ENCODE results near the gene HDAC11. TPM values are rescaled to one million over a fixed set of nuclear protein-coding genes. Genes with fewer than 3 reads are reported as not detected.
A peak's percentile ranks its signal among the peaks of the same experiment; 100 is the strongest.

Gene HDAC11
- total and polyA plus RNA-seq, 9 of the 15 experiments (the other 6 are each of a cell fraction or from before 2014, with no cell fraction given): 0.60 to 6.0 (median 4.5) TPM

GRCh38 chr3:13462125-13462629 lies 17.9 kb upstream of the HDAC11 start (continued):
- TF ChIP-seq CEBPG (CRISPR knock-in tag; IDR thresholded peaks at IDR 0.05) (peak; percentile 23; the same call in 1 of the 2 replicates), CEBPG (tag; conservative IDR thresholded peaks at IDR 0.05 in 1 of 2, IDR thresholded peaks at IDR 0.05 in 1 of 2) (no peak), SAFB2 (IDR thresholded peaks at IDR 0.05; ENCODE audit: borderline replicate concordance, low read depth, low read length, severe bottlenecking) (no peak), PTRF (tag; IDR thresholded peaks at IDR 0.05) (no peak), MIER1 (IDR thresholded peaks at IDR 0.05; ENCODE audit: low read depth) (no peak)

DNA sequence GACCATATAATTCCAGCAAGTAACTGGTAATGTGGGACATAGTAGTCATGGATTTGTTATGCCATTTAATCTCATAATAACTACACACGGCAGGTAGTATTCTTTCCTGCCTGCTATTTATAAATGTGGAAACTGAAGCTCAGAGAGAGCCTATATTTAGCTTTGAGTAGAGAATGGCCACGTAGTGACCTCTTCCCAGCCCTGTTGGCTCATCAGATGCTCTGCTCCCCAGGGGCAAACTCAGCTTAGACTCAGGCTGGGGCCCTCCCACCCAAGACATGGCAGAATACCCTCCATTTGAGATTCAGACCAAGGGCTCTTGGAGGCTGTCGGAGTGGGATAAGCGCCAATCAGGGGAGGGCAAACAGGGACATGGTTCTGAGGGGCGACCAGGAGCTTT lies 17.3 kb upstream of the HDAC11 start:
- Histone ChIP-seq H3K27me3 (ENCODE audit: control insufficient read depth in 2 of 2, insufficient read depth in 2 of 2, low read length in 2 of 2) (peaks cover 6 to 25% of the 10 kb centered on the region in 2 experiments; a peak in 3 of 5 replicates), H3K9me3 (replicated peaks; ENCODE audit: control insufficient read depth, insufficient read depth, low read depth, low read length) (no peaks in the 10 kb centered on the region), H3K4me1 (replicated peaks in 1 of 2; ENCODE audit: control insufficient read depth in 2 of 2, insufficient read depth in 2 of 2, low read length in 2 of 2) (peaks cover 4 to 14% of the 10 kb centered on the region in 2 experiments; a peak in 4 of 5 replicates), H3K9me1 (ENCODE audit: control insufficient read depth, insufficient read depth, low read length) (no peaks in the 10 kb centered on the region), H3K79me2 (ENCODE audit: control insufficient read depth, insufficient read depth, low read length) (no peaks in the 10 kb centered on the region), H4K20me1 (replicated peaks; ENCODE audit: control insufficient read depth, insufficient read depth, low read length) (no peaks in the 10 kb centered on the region), H3K27ac (ENCODE audit: extremely low read depth, low read depth, low read length) (no peak overlapping the region), H3K36me3 (ENCODE audit: control insufficient read depth, insufficient read depth, low read length) (no peaks in the 10 kb centered on the region), H2AFZ (ENCODE audit: low read depth, low read length) (no peak overlapping the region), H3K4me2 (ENCODE audit: insufficient read depth, low read length) (no peak overlapping the region), H3K9ac (ENCODE audit: insufficient read depth in 1 of 2, low read depth in 2 of 2, low read length in 2 of 2) (no peak overlapping the region), H3K4me3 (no peak overlapping the region)
- no TSS peak for BruUV-seq (replicated peaks)
- intact Hi-C loops (cut with micrococcal nuclease) (loop anchor here (5.0 kb wide), 1 partner anchor 261 kb away; no protein-coding TSS in a partner anchor), in situ Hi-C loops (cut with MboI) (loop anchor here (5.0 kb wide), 1 partner anchor 376 kb away; no protein-coding TSS in a partner anchor)
- WGBS (ENCODE audit: insufficient coverage, low coverage, missing lambda C conversion rate): 16% methylated on average over 5 of the region's 5 CpGs
- POLR2A ChIA-PET: interaction anchor here (0.6 to 1.7 kb wide), 4 partner anchors 10 to 236 kb away, joined by 3 to 6 read pairs (median 3); partner anchors contain the start of gene HDAC11
- peak in 1 of 4 experiments; percentile 1 for DNase-seq (ENCODE audit: extremely low read depth in 1 of 4, low spot score in 3 of 4)
- no peak for FAIRE-seq
- no peak for TF ChIP-seq TRIM24 (IDR thresholded peaks at IDR 0.05)
- TF ChIP-seq ZBTB17 (CRISPR knock-in tag; IDR thresholded peaks at IDR 0.05): no peak
- no peak for TF ChIP-seq ZBTB1 (CRISPR knock-in tag; IDR thresholded peaks at IDR 0.05; ENCODE audit: borderline replicate concordance, low read depth)
- no peak for TF ChIP-seq TOE1 (IDR thresholded peaks at IDR 0.05; ENCODE audit: borderline replicate concordance)
- no peak for TF ChIP-seq TOE1 (CRISPR knock-in tag; IDR thresholded peaks at IDR 0.05; ENCODE audit: borderline replicate concordance, low read depth)
- no peak for TF ChIP-seq XRCC3 (IDR thresholded peaks at IDR 0.05)
- no peak for TF ChIP-seq ZNF212 (CRISPR knock-in tag; IDR thresholded peaks at IDR 0.05)
- CTCF ChIA-PET (ENCODE audit: low intra/inter-chr PET ratio): interaction anchor here (1.5 kb wide), 1 partner anchor 371 kb away, joined by 3 read pairs; no protein-coding TSS in a partner anchor
- no peak for ATAC-seq

All from K562 (cell line).